Suprapubic skin (tissue), 4 donors: ENCODE results near the gene ABCA13.

Experiments used
- CTCF ChIP-seq, 2 donors: fragments of 200-600 bp in 1 of 2; fragments of 450-650 bp in 1 of 2; sonication (generic) in 1 of 2; IDR thresholded peaks; one replicate each; pipeline ENCODE4 v1.5.1; 2016 to 2019; ENCODE audit warnings: antibody characterized with exemption in 2 of 2, mild to moderate bottlenecking in 1 of 2, moderate library complexity in 1 of 2
- EP300 ChIP-seq: sonication (generic); formaldehyde crosslinking; IDR thresholded peaks from one replicate; pipeline ENCODE4 v1.6.1; 2017; ENCODE audit warnings: antibody characterized with exemption
- POLR2A ChIP-seq, 2 donors: fragments of 450-650 bp; IDR thresholded peaks; one replicate each; pipeline ENCODE4 v1.6.1; 2017; ENCODE audit warnings: antibody characterized with exemption in 2 of 2, mild to moderate bottlenecking in 2 of 2, moderate library complexity in 2 of 2
- POLR2AphosphoS5 ChIP-seq, 3 donors: sonication (generic); formaldehyde crosslinking; IDR thresholded peaks; one replicate each; pipeline ENCODE4 v1.6.1; 2017; ENCODE audit warnings: antibody characterized with exemption in 3 of 3

- TF ChIP-seq CTCF (IDR thresholded peaks at IDR 0.05) (no peak), POLR2A (IDR thresholded peaks at IDR 0.05) (no peak), EP300 (no peak), POLR2AphosphoS5 (IDR thresholded peaks at IDR 0.05) (no peak)
Measured at GRCh38 chr7:48446721-48447120, 275.5 kb downstream of the ABCA13 start.
